Activated naive CD8-positive, alpha-beta T cell treated with anti-CD3 and anti-CD28 coated beads, Interleukin-2, amount 10 ng/mL, durations not matched to agents 7 days and 5 days (primary cell): ENCODE measurements around the gene MLLT10. TPM values are rescaled to one million over a fixed set of nuclear protein-coding genes. Genes with fewer than 3 reads are reported as not detected.
A peak's percentile ranks its signal among the peaks of the same experiment; 100 is the strongest.

ENCODE experiments used
- ATAC-seq: fragments of 150-1000 bp; cut with Tn5 transposase; one replicate; pipeline ENCODE4 v1.10.0; 2021; ENCODE audit warnings: low read depth, moderate library complexity
- POLR2A ChIA-PET: fragments of 350-600 bp; sonication (Branson Sonifier 250); formaldehyde crosslinking; loops from one replicate; lab custom pipeline; 2021; ENCODE audit warnings: antibody characterized with exemption; lab: Charles Lee
- DNase-seq: peaks from one replicate; pipeline ENCODE4 v3.0.0; 2021
- H3K27ac Mint-ChIP-seq: one replicate; pipeline ENCODE4 v1.8.0; 2022; ENCODE audit warnings: mild to moderate bottlenecking, mixed read lengths
- H3K27me3 Mint-ChIP-seq: one replicate; pipeline ENCODE4 v1.8.0; 2022; ENCODE audit warnings: mild to moderate bottlenecking, moderate library complexity, mixed read lengths
- H3K36me3 Mint-ChIP-seq: one replicate; pipeline ENCODE4 v1.8.0; 2021; ENCODE audit warnings: mild to moderate bottlenecking, mixed read lengths
- H3K4me1 Mint-ChIP-seq: one replicate; pipeline ENCODE4 v1.8.0; 2021; ENCODE audit warnings: mixed read lengths
- H3K4me3 Mint-ChIP-seq: one replicate; pipeline ENCODE4 v1.8.0; 2022; ENCODE audit warnings: mild to moderate bottlenecking, moderate library complexity, mixed read lengths
- H3K9me3 Mint-ChIP-seq: one replicate; pipeline ENCODE4 v1.8.0; 2021; ENCODE audit warnings: mixed read lengths
- total RNA-seq, 2 experiments: library from RNA; stranded (reverse); gene quantifications; one replicate each; pipeline ENCODE4 v1.2.3, GENCODE V29; 2021

The MLLT10 gene
- total RNA-seq, 2 experiments from 2014 or later, result 50.0 to 58.0 TPM

DNA sequence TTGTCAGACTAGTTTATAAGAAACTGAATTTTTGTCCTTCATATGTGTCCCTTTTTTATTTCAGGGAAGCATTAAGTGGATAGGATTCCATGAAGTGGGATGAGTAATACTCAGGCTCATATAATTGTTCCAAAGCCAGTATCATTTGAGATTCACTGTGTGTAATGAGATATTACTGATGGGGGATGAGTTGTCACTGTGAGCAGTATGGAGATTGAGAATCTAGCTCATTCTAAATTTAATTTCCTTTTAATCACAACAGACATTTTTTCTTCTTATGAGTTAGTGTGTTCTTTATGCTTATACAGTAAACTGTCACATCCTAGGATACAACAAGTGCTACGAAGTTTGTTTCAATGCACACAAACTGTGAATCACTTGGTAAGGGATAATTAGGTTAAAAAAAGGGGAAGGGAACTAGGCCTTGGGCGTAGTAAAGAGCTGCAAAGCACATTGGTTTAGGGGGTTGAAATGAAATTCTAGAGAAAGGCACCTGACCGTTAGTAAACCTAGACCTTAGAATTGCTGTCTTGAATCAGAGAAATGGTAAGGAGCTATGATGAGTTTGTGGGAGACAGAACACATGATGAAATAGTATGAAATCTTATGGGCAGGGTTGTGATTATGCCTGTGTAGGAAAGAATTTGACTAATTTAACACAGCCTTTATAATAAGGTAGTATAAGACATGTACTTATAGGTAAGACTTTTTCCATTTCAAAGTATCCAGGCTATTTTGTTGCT is 153.4 kb downstream of the MLLT10 start:
- peaks cover 32% of the 10 kb centered on the region for H3K36me3 Mint-ChIP-seq
- H3K4me3 Mint-ChIP-seq, result no peak overlapping the region
- no peak overlapping the region for H3K27ac Mint-ChIP-seq
- H3K4me1 Mint-ChIP-seq, result peaks cover 2% of the 10 kb centered on the region
- H3K27me3 Mint-ChIP-seq, result no peaks in the 10 kb centered on the region
- POLR2A ChIA-PET, result no interaction called here
- ATAC-seq (no peak), DNase-seq (no peak)
- H3K9me3 Mint-ChIP-seq, result no peaks in the 10 kb centered on the region

DNA sequence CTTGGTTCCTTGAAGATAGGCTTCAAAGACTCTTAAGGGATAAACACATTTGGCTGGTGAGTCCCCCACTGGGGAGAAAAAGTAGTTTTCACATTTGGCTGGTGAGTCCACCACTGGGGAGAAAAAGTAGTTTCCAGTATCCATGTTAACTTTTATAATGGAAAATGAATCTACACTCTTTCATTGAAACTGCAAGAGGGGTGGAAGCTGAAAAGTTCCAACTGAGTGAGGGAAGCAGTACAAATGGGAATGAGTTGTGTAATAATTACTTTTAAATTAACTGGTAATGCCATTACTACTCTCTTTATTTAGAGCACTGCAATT is 153.9 kb downstream of the MLLT10 start:
- no peaks in the 10 kb centered on the region for H3K9me3 Mint-ChIP-seq
- peaks cover 2% of the 10 kb centered on the region for H3K4me1 Mint-ChIP-seq
- POLR2A ChIA-PET, result no interaction called here
- ATAC-seq (no peak), DNase-seq (no peak)
- H3K27me3 Mint-ChIP-seq, result no peaks in the 10 kb centered on the region
- peaks cover 32% of the 10 kb centered on the region for H3K36me3 Mint-ChIP-seq
- H3K27ac Mint-ChIP-seq, result no peak overlapping the region
- H3K4me3 Mint-ChIP-seq, result no peak overlapping the region

DNA sequence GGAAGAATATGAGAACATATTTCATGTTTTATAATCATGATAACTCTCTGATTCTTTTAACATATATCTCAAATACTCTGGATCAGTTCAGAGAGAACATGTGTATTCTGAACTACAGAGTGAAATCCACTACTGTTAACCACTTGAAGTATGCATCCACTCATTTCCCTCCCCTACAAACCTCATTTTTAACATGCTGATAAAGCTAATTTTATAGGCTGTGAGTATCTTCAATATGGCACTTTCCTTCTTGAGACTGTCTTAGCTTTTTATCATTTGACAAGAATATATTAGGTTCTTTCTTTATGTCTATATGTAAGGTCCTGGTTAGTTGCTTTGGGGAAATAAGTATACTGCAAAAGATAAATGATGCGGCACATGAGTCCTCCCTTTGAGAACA is 154.8 kb downstream of the MLLT10 start:
- POLR2A ChIA-PET, result interaction anchor here (0.6 kb wide), 1 partner anchor 147 kb away, joined by 3 read pairs; no protein-coding TSS in a partner anchor
- no peak for DNase-seq
- Mint-ChIP-seq H3K9me3 (no peaks in the 10 kb centered on the region), H3K27ac (no peak overlapping the region), H3K36me3 (peaks cover 32% of the 10 kb centered on the region), H3K4me1 (peaks cover 2% of the 10 kb centered on the region), H3K4me3 (no peak overlapping the region), H3K27me3 (no peaks in the 10 kb centered on the region)
- no peak for ATAC-seq

DNA sequence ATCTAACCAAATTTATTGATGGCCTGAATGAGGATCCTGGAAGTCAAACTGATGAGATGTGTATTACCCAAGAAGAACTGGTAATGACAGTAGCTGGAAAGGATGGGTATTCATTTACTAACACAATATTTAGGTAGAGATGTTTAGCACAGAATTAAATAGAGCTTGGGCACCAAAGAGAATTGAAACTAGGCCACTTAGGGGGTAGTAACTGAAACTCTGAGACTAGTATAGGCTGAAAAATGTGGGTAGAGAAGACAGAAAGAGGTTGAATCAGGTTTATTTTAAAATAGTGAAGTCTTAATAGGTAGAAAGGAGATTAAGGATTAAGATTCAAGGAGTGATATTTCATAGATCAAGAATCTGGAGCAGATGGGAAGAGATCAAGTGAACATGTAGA is 155.8 kb downstream of the MLLT10 start:
- Mint-ChIP-seq H3K4me1 (peaks cover 2% of the 10 kb centered on the region), H3K9me3 (no peaks in the 10 kb centered on the region), H3K36me3 (peaks cover 24% of the 10 kb centered on the region), H3K27me3 (no peaks in the 10 kb centered on the region), H3K27ac (no peak overlapping the region), H3K4me3 (no peak overlapping the region)
- ATAC-seq, result no peak
- DNase-seq, result no peak
- POLR2A ChIA-PET, result interaction anchor here (0.6 kb wide), 1 partner anchor 764 kb away, joined by 3 read pairs; no protein-coding TSS in a partner anchor

DNA sequence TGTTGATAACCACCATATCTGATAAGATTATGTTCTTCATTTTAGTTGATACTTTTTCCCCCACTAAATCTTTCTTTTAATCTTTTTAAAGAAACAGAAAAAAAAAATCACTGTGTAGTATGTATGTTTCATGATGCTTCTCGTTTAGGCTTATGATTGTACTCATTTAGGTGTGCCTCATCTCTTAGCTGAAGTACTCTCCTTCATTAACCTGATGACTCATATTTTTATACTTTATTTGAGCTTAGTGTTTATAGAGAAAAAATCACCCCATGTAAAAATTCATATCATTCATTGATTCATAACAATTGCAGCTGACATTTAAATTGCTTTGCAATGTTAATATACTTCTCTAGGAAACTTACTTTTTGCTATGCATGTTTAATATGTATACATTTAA is 158.9 kb downstream of the MLLT10 start:
- DNase-seq (no peak), ATAC-seq (no peak)
- H3K27ac Mint-ChIP-seq, result no peak overlapping the region
- POLR2A ChIA-PET, result no interaction called here
- peaks cover 10% of the 10 kb centered on the region for H3K4me1 Mint-ChIP-seq
- no peaks in the 10 kb centered on the region for H3K27me3 Mint-ChIP-seq
- H3K9me3 Mint-ChIP-seq, result no peaks in the 10 kb centered on the region
- no peak overlapping the region for H3K4me3 Mint-ChIP-seq
- peaks cover 26% of the 10 kb centered on the region for H3K36me3 Mint-ChIP-seq

DNA sequence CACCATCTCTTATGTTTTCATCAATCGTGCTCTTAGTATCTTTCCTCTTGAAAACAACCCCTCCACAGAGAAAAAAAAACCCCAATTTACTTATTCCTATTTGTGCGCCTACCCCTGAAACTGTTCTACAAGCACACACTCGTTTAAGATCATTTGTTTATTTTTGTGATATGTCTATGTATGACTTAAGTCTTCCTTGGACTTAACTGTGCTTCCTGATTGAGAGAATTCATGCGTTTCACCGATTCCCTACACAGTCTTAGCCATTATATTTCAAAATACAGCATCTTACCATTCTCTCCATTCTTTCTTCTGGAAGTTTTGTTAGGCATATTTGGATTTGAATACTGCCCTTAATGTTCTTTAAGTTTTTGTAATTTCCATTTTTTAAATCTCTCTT is 159.4 kb downstream of the MLLT10 start:
- POLR2A ChIA-PET, result no interaction called here
- peaks cover 4% of the 10 kb centered on the region for H3K9me3 Mint-ChIP-seq
- no peak for DNase-seq
- H3K36me3 Mint-ChIP-seq, result peaks cover 27% of the 10 kb centered on the region
- peaks cover 10% of the 10 kb centered on the region for H3K4me1 Mint-ChIP-seq
- ATAC-seq, result no peak
- no peaks in the 10 kb centered on the region for H3K27me3 Mint-ChIP-seq
- no peak overlapping the region for H3K4me3 Mint-ChIP-seq
- H3K27ac Mint-ChIP-seq, result no peak overlapping the region

DNA sequence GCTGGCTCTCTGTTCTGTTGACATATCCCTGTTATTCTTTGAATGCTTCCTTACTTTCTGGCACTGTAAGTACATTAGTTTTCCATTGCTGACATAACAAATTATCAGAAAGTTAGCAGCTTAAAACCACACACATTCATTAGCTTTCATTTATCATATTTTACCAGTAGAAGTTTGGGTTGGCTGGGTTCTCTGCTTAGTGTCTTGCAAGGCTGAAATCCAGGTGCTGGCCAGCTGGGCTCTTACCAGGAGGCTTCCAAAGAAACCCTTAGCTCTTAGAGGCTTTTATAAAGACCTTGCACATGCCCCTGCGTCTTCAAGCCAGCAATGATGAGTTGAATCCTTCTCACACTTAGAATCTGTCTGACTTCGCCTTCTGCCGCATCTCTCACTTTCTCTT is 160.6 kb downstream of the MLLT10 start:
- POLR2A ChIA-PET, result interaction anchor here (0.7 kb wide), 1 partner anchor 27 kb away, joined by 3 read pairs; no protein-coding TSS in a partner anchor
- no peak for DNase-seq
- Mint-ChIP-seq H3K27ac (no peak overlapping the region), H3K9me3 (peaks cover 9% of the 10 kb centered on the region), H3K4me1 (peaks cover 8% of the 10 kb centered on the region), H3K27me3 (no peaks in the 10 kb centered on the region), H3K36me3 (peaks cover 32% of the 10 kb centered on the region), H3K4me3 (no peak overlapping the region)
- ATAC-seq, result no peak

DNA sequence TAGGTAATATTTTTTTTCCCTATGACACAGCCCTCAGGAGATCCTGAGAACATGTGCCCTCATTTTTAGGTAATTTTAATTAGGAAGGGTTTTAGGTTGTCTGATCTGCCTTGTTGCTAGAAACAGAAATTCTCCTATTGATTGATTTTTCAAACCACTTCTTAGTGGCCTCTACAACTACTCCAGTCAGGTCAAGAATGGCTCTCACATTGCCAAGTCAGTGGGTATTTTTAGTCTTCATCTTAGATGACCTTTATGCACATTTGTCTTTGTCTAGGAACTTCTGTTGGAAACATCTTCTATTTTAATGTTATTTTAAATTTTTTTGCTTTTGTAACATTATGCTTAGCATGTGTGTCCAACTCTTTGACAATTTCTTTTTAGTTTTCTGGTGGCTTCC is 162.3 kb downstream of the MLLT10 start:
- Mint-ChIP-seq H3K27ac (no peak overlapping the region), H3K4me3 (no peak overlapping the region), H3K9me3 (peaks cover 19% of the 10 kb centered on the region), H3K4me1 (peaks cover 8% of the 10 kb centered on the region), H3K27me3 (no peaks in the 10 kb centered on the region), H3K36me3 (peaks cover 43% of the 10 kb centered on the region)
- DNase-seq, result no peak
- ATAC-seq, result no peak
- POLR2A ChIA-PET, result interaction anchor here (0.6 kb wide), 1 partner anchor 31 kb away, joined by 3 read pairs; no protein-coding TSS in a partner anchor

DNA sequence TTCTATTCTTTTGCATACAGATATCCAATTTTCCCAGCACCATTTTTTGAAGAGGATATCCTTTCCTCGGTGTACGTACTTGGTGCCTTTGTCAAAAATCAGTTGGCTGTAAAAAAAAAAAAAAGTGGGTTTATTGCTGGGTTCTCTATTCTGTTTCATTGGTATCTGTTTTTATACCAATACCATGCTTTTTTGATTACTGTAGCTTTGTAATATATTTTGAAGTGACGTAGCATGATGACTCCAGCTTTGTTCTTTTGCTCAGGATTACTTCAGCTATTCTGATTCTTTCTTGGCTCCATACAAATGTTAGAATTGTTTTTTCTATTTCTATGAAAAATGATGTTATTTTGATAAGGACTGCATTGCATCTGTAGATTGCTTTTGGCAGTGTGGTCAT is 165.5 kb downstream of the MLLT10 start:
- Mint-ChIP-seq H3K4me3 (no peak overlapping the region), H3K9me3 (peaks cover 19% of the 10 kb centered on the region), H3K36me3 (peaks cover 50% of the 10 kb centered on the region), H3K4me1 (peaks cover 23% of the 10 kb centered on the region), H3K27me3 (no peaks in the 10 kb centered on the region), H3K27ac (no peak overlapping the region)
- no peak for ATAC-seq
- DNase-seq, result no peak
- POLR2A ChIA-PET, result no interaction called here

DNA sequence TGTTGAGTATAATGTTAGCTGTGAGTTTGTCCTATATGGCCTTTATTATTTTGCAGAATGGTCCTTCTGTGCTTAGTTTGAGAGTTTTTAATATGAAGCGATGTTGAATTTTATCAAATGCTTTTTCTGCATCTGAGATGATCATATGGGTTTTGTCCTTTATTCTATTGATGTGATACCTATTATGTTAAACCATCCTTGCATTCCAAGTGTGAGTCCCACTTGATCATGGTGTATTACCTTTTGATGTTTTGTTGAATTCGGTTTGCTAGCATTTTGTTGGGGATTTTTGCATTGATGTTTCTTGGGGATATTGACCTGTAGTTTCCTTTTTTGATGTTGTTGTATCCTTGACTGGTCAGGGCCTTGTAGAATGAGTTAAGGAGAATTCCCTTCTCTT is 166.4 kb downstream of the MLLT10 start:
- POLR2A ChIA-PET, result interaction anchor here (0.6 to 0.7 kb wide), 2 partner anchors 68 to 202 kb away, joined by 3 read pairs; no protein-coding TSS in a partner anchor
- Mint-ChIP-seq H3K36me3 (peaks cover 52% of the 10 kb centered on the region), H3K27me3 (no peaks in the 10 kb centered on the region), H3K27ac (no peak overlapping the region), H3K4me3 (no peak overlapping the region), H3K4me1 (peaks cover 22% of the 10 kb centered on the region), H3K9me3 (peaks cover 19% of the 10 kb centered on the region)
- DNase-seq (no peak), ATAC-seq (no peak)

DNA sequence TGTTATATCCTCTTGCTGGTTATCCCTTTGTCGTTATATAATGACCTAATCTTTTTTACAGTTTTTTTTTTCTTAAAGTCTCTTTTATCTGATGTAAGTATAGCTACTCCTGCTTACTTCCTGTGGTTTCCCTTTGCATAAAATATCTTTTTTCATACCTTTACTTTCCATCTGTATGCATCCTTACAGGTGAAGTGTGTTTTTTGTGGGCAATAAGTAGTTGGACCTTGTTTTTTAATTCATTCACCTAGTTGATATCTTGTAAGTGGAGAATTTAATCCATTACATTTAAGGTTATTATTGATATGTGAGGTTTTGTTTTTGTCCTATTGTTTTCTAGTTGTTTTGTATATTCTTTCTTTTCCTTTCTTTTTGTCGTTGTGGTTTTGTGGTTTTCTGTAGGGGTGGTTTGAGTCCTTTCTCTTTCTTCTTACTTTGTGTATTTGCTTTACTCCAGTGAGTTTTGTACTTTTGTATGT is 168.6 kb downstream of the MLLT10 start:
- H3K36me3 Mint-ChIP-seq, result peaks cover 50% of the 10 kb centered on the region
- H3K27me3 Mint-ChIP-seq, result no peaks in the 10 kb centered on the region
- H3K4me3 Mint-ChIP-seq, result peak overlapping the region; percentile 49
- H3K4me1 Mint-ChIP-seq, result peaks cover 14% of the 10 kb centered on the region
- no peak for DNase-seq
- peak; percentile 68 for ATAC-seq
- H3K27ac Mint-ChIP-seq, result peak overlapping the region; percentile 72
- peaks cover 19% of the 10 kb centered on the region for H3K9me3 Mint-ChIP-seq
- POLR2A ChIA-PET, result no interaction called here

DNA sequence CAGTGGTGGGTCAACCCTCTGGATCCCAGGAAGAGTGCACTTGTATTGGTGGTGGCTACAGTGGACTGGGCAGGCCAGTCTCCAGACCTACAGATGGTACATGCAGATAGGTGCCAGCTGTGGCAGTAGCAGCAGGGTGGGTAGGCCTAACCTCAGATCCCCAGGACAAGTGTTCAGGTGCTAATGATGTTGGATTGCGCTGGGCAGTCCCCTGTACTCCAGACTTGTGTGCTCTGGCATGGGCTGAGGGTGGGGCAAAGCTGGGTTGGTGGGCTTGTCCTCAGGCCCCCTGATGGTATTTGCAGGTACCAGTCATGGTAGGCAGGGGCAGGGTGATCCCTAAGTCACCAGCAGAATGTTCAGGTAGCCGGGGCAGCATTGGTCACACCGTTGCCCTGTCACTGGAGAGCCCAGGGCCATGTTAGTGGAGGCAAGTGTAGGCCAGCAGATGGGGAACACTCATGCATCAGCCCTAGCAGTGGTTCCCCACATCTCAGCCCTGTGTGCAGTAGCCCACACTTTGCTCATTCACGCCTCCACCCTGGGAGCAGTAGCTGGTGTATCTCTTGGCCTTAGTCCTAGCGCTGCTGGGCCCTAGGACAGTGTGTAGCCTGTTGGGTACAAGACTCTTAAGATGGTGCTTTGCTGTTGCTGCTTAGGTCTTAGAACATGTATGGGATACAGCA is 171.3 kb downstream of the MLLT10 start:
- Mint-ChIP-seq H3K9me3 (peaks cover 6% of the 10 kb centered on the region), H3K27ac (no peak overlapping the region), H3K4me1 (peaks cover 18% of the 10 kb centered on the region), H3K4me3 (no peak overlapping the region), H3K27me3 (no peaks in the 10 kb centered on the region), H3K36me3 (peaks cover 37% of the 10 kb centered on the region)
- no peak for ATAC-seq
- DNase-seq, result no peak
- POLR2A ChIA-PET, result no interaction called here

DNA sequence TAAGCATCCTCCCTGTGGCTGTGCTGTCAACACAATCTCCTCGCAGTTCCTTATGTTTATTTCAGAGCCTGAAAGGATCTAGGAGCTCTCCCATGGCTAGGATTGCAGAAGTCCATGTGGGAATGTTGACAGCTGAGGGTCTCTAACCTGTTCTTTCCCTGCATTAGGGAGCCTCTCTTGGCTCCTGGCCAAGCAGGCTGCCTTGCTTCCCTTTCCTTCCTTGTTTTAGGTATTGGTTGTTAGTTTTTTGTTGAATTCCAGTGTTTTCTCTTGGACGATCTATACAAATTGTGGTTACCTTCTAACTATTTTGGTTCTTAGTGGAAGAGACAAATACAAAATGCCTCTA is 171.8 kb downstream of the MLLT10 start:
- Mint-ChIP-seq H3K4me1 (peaks cover 19% of the 10 kb centered on the region), H3K4me3 (no peak overlapping the region), H3K9me3 (peaks cover under 1% of the 10 kb centered on the region), H3K27ac (no peak overlapping the region), H3K36me3 (peaks cover 34% of the 10 kb centered on the region), H3K27me3 (no peaks in the 10 kb centered on the region)
- ATAC-seq, result no peak
- DNase-seq, result no peak
- POLR2A ChIA-PET, result no interaction called here

DNA sequence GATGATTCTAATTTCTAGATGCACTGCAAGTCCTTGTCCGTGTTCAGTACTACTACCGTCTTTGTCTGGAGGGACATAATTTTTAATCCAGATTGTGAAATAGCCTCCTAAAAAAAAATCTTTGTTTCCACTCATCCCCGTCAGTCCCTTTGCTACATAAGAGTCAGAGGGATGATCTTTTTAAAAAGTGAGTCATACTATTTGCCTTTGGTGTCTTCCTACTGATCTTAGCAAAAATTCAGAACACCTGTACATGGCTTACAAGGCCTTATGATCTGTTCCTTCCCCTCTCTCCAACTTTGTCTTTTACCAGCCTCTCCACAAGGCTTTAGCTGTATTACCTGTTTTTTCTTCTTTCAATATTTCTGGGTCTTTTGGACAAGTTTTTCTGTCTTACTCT is 173.5 kb downstream of the MLLT10 start:
- Mint-ChIP-seq H3K27ac (no peak overlapping the region), H3K4me3 (no peak overlapping the region), H3K27me3 (no peaks in the 10 kb centered on the region), H3K36me3 (peaks cover 25% of the 10 kb centered on the region), H3K9me3 (no peaks in the 10 kb centered on the region), H3K4me1 (peaks cover 15% of the 10 kb centered on the region)
- DNase-seq (no peak), ATAC-seq (no peak)
- POLR2A ChIA-PET, result no interaction called here
